HG03520 (cell line): ENCODE results near the gene KCND2.

ENCODE experiments used
- ATAC-seq: cut with Tn5 transposase; IDR thresholded peaks from one replicate; pipeline ENCODE4 v1.9.1; 2021; ENCODE audit warnings: mild to moderate bottlenecking, moderate library complexity; ENCODE audit not compliant: unreplicated experiment

Gene KCND2

GRCh38 chr7:120405652-120406051 is 132.7 kb downstream of the KCND2 start:
- no peak for ATAC-seq

- ATAC-seq, result no peak
These were observed 134.0 kb downstream of the KCND2 start for GRCh38 chr7:120407010-120407409.

GRCh38 chr7:120412139-120413050 is 139.4 kb downstream of the KCND2 start:
- peak; percentile 79 for ATAC-seq

- no peak for ATAC-seq
These were observed 140.2 kb downstream of the KCND2 start for GRCh38 chr7:120413164-120413563.

- no peak for ATAC-seq
These were observed 144.4 kb downstream of the KCND2 start for GRCh38 chr7:120417244-120417979.

- ATAC-seq, result peak; percentile 96
These were observed 148.2 kb downstream of the KCND2 start for GRCh38 chr7:120421151-120421651.

GRCh38 chr7:120431016-120431415 is 158.0 kb downstream of the KCND2 start:
- peak; percentile 49 for ATAC-seq

- peak; percentile 47 for ATAC-seq
These were observed 163.6 kb downstream of the KCND2 start for GRCh38 chr7:120436487-120437060.

GRCh38 chr7:120441850-120442249 is 168.9 kb downstream of the KCND2 start:
- ATAC-seq, result peak; percentile 83

GRCh38 chr7:120442838-120443237 is 169.9 kb downstream of the KCND2 start:
- peak; percentile 51 for ATAC-seq

GRCh38 chr7:120444650-120445049 is 171.7 kb downstream of the KCND2 start:
- no peak for ATAC-seq

- ATAC-seq, result no peak
These were observed 172.3 kb downstream of the KCND2 start for GRCh38 chr7:120445276-120445675.

GRCh38 chr7:120452665-120453064 is 179.7 kb downstream of the KCND2 start:
- ATAC-seq, result no peak

- no peak for ATAC-seq
These were observed 183.7 kb downstream of the KCND2 start for GRCh38 chr7:120456699-120457098.

GRCh38 chr7:120460949-120461348 is 188.0 kb downstream of the KCND2 start:
- ATAC-seq, result no peak

- ATAC-seq, result no peak
These were observed 190.0 kb downstream of the KCND2 start for GRCh38 chr7:120462991-120463390.

GRCh38 chr7:120464104-120464503 is 191.1 kb downstream of the KCND2 start:
- no peak for ATAC-seq

GRCh38 chr7:120467676-120468075 is 194.7 kb downstream of the KCND2 start:
- ATAC-seq, result no peak

GRCh38 chr7:120468611-120469010 is 195.6 kb downstream of the KCND2 start:
- no peak for ATAC-seq

GRCh38 chr7:120472892-120473291 is 199.9 kb downstream of the KCND2 start:
- ATAC-seq, result no peak

GRCh38 chr7:120473352-120473751 is 200.4 kb downstream of the KCND2 start:
- no peak for ATAC-seq
